ENCODE results near the gene PLA2G7. TPM values are rescaled to one million over a fixed set of nuclear protein-coding genes. Genes with fewer than 3 reads are reported as not detected.
A peak's percentile ranks its signal among the peaks of the same experiment; 100 is the strongest.

The PLA2G7 gene
- total and polyA plus RNA-seq, 8 donors: 0.09 to 8.1 (median 0.18) TPM; not detected in 2

DNA sequence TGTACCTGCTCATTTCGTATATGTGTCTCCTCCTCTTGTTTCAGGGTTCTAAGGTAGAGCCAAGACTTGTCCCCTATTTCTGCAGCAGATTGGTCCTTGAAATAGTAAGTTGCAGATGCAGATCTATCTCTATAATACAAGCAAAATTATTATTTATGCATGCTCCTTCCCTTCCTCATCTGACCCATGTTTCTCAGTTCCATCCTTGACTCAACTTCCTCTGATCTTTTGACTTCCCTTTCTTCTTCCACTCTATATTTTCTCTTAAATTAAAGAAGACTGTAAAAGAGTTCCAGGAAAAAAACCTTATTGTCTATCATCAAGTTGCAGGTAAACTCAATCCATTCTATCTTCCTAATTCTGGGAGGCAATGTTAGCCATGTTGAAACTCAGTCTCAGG is 23.7 kb downstream of the PLA2G7 start:
- DNase-seq: no peak
- Histone ChIP-seq H3K27me3 (no peaks in the 10 kb centered on the region), H3K9me3 (no peaks in the 10 kb centered on the region), H3K4me1 (no peaks in the 10 kb centered on the region), H3K36me3 (no peaks in the 10 kb centered on the region), H3K27ac (no peak overlapping the region), H3K4me3 (no peak overlapping the region)
- ATAC-seq: no peak
- TF ChIP-seq, protein P1, sequence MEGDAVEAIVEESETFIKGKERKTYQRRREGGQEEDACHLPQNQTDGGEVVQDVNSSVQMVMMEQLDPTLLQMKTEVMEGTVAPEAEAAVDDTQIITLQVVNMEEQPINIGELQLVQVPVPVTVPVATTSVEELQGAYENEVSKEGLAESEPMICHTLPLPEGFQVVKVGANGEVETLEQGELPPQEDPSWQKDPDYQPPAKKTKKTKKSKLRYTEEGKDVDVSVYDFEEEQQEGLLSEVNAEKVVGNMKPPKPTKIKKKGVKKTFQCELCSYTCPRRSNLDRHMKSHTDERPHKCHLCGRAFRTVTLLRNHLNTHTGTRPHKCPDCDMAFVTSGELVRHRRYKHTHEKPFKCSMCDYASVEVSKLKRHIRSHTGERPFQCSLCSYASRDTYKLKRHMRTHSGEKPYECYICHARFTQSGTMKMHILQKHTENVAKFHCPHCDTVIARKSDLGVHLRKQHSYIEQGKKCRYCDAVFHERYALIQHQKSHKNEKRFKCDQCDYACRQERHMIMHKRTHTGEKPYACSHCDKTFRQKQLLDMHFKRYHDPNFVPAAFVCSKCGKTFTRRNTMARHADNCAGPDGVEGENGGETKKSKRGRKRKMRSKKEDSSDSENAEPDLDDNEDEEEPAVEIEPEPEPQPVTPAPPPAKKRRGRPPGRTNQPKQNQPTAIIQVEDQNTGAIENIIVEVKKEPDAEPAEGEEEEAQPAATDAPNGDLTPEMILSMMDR (IDR thresholded peaks at IDR 0.05): no peak
- 87 to 100% methylated on average over 1 of the region's 1 CpG for WGBS, 2 donors
- intact Hi-C loops (cut with DNase I): no loop called here
- FAIRE-seq: no peak

DNA sequence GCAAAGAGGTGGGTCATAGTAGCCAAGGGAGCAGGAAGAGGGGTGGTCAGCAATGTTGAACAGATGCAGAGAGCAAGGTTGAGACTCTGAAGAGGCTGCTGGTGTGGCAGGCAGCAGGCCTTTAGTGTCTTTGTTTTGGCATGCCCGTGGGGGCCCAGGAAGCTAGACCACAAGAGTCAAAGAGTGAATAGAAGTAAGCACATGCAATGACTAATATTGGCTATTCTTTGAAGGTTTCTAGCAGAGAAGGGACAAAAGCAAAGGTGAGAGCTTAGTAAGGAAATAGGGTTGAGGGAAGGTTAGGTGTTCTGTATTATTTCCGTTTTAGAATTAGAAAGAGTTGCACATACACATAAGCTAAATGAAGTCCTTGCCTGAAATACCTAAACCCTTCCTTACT is 28.7 kb downstream of the PLA2G7 start:
- WGBS, 2 donors: 75 to 77% methylated on average over 2 of the region's 2 CpGs
- no peaks in the 10 kb centered on the region for H3K9me3 ChIP-seq
- H3K36me3 ChIP-seq: no peaks in the 10 kb centered on the region
- H3K4me3 ChIP-seq: no peak overlapping the region
- no peaks in the 10 kb centered on the region for H3K27me3 ChIP-seq
- FAIRE-seq: no peak
- H3K27ac ChIP-seq: no peak overlapping the region
- no peaks in the 10 kb centered on the region for H3K4me1 ChIP-seq
- TF ChIP-seq, protein P1 (IDR thresholded peaks at IDR 0.05): no peak
- DNase-seq: no peak
- ATAC-seq: no peak
- intact Hi-C loops (cut with DNase I): no loop called here

DNA sequence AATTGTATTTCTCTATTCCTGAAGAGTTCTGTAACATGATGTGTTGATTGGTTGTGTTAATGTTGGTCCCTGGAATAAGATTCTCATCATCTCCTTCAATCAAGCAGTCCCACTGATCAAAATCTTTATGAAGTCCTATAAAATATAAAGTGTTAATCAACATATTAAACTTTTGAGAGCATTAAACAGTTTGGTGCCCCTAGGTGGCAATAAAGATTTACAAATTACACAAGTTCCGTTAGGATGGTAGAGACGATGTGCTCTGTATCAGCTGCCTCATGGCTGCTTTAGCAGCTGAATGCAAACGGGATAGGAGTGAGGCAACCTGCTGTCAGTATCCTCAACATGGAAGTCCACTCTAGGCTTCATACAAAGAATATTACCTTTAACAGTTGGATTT is 30.6 kb downstream of the PLA2G7 start:
- Histone ChIP-seq H3K9me3 (no peaks in the 10 kb centered on the region), H3K4me3 (no peak overlapping the region), H3K36me3 (no peaks in the 10 kb centered on the region), H3K27ac (no peak overlapping the region), H3K4me1 (no peaks in the 10 kb centered on the region), H3K27me3 (no peaks in the 10 kb centered on the region)
- 5 to 6% methylated on average over 3 of the region's 3 CpGs for WGBS, 2 donors
- TF ChIP-seq, protein P1 (IDR thresholded peaks at IDR 0.05): no peak
- intact Hi-C loops (cut with DNase I): no loop called here
- FAIRE-seq: no peak
- no peak for DNase-seq
- ATAC-seq: peak in 3 of 4 donors; percentile 58 to 76 (median 64)

DNA sequence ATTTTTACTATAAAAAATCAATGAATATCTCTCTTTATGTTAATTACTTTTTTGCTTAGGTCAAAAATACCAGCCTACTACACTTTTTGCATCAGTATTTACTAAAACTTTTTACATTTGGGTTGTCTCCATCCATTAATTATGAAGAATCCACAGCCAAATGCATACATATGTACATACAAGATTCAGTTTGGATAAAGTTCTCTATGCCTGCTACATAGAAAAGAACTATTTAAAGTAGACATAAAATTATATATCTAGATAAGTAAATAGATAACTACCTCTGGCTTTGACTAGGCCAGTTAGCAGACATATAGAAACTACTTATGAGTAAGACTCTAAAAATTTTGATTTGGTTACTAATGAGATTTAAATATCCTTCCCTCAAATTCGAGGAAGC is 35.2 kb downstream of the PLA2G7 start:
- 69 to 76% methylated on average over 1 of the region's 1 CpG for WGBS, 2 donors
- ATAC-seq (no peak), DNase-seq (no peak), FAIRE-seq (no peak)
- TF ChIP-seq, protein P1 (IDR thresholded peaks at IDR 0.05): no peak
- H3K36me3 ChIP-seq: no peaks in the 10 kb centered on the region
- no peak overlapping the region for H3K4me3 ChIP-seq
- H3K27ac ChIP-seq: no peak overlapping the region
- no peaks in the 10 kb centered on the region for H3K4me1 ChIP-seq
- intact Hi-C loops (cut with DNase I): no loop called here
- H3K9me3 ChIP-seq: no peaks in the 10 kb centered on the region
- no peaks in the 10 kb centered on the region for H3K27me3 ChIP-seq

DNA sequence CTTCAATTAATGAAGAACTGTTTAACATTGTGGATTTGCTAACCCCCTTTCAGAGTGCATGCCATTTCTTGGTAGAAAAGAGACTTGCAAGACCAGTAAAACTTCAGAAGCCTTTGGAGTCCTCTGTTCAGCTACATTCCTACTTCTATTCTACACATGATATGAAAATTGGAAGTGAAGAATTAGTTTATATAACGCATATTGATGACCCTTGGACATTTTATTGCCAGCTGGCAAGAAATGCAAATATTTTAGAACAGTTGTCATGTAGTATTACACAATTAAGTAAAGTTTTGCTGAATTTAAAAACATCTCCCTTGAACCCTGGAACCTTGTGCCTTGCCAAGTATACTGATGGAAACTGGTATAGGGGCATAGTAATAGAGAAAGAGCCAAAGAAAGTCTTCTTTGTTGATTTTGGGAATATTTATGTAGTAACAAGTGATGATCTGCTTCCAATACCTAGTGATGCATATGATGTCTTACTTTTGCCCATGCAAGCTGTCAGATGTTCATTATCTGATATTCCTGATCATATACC is 44.2 kb downstream of the PLA2G7 start:
- 55 to 63% methylated on average over 1 of the region's 1 CpG for WGBS, 2 donors
- H3K36me3 ChIP-seq: no peaks in the 10 kb centered on the region
- no peak overlapping the region for H3K27ac ChIP-seq
- no peaks in the 10 kb centered on the region for H3K27me3 ChIP-seq
- ATAC-seq (no peak), FAIRE-seq (no peak), DNase-seq (no peak)
- no peak overlapping the region for H3K4me3 ChIP-seq
- H3K4me1 ChIP-seq: no peaks in the 10 kb centered on the region
- intact Hi-C loops (cut with DNase I): no loop called here
- no peaks in the 10 kb centered on the region for H3K9me3 ChIP-seq
- TF ChIP-seq, protein P1 (IDR thresholded peaks at IDR 0.05): no peak
